ENCODE measurements around the gene LTBP4. TPM values are rescaled to one million over a fixed set of nuclear protein-coding genes. Genes with fewer than 3 reads are reported as not detected.

LTBP4 gene
- total and polyA plus RNA-seq, 2 of the 13 experiments (the other 11 are each of a cell fraction or from before 2014, with no cell fraction given) = 0.86 to 2.3 TPM

DNA sequence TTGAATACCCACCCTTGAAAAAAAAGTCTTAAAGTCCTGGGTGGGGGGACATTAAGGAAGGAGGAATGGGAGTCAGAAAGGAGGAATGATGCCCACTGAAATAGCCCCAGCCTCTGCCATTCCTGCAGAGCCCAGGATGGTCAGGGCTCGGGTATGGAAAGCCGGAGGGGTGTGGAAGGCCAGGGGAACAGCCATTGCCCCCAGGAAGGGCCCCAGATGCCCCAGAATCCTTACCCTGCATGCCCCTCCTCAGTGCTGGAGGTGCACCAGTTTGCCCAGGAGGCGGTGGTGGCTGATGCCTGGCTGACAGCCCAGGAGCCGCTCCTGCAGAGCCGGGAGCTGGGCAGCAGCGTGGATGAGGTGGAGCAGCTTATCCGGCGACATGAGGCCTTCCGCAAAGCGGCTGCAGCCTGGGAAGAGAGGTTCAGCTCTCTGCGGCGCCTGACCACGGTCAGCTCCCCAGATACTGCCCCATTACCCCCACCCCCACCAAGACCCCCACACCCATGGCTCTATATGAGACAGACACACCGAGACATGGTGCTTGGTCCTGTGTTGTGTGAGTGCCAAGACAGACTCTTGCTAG, 35.2 kb upstream of the LTBP4 start:
- BruUV-seq (replicated peaks) = no TSS peak
- no peaks in the 10 kb centered on the region for H3K79me2 ChIP-seq (ENCODE audit: insufficient read depth, low read length)
- no peaks in the 10 kb centered on the region for H3K9me3 ChIP-seq (ENCODE audit: low read length)
- 25% methylated on average over 6 of the region's 14 CpGs for WGBS (ENCODE audit: low lambda C conversion rate)
- H3K36me3 ChIP-seq (replicated peaks in 1 of 2; ENCODE audit: control insufficient read depth in 1 of 2, insufficient read depth in 2 of 2, low read length in 2 of 2) = no peaks in the 10 kb centered on the region
- FAIRE-seq (no peak), ATAC-seq (no peak), DNase-seq (ENCODE audit: low spot score) (no peak)
- no peak overlapping the region for H3K9ac ChIP-seq (ENCODE audit: insufficient read depth, low read depth, low read length)
- no peak overlapping the region for H3K27ac ChIP-seq (ENCODE audit: extremely low read length, insufficient read depth, low read length)
- in situ Hi-C loops (cut with HindIII; ENCODE audit: extremely low pct_ligation_motif_present, low pct_unique_long_range_greater_than_20kb) (no loop called here), intact Hi-C loops (cut with micrococcal nuclease; ENCODE audit: unreplicated experiment) (no loop called here)
- no peaks in the 10 kb centered on the region for H4K20me1 ChIP-seq (ENCODE audit: insufficient read depth, low read length)
- ChIA-PET POLR2A (no interaction called here), CTCF (ENCODE audit: low intra/inter-chr PET ratio, low total read pairs) (no interaction called here)
- no peak overlapping the region for H3K4me3 ChIP-seq (replicated peaks in 1 of 3; ENCODE audit: insufficient read depth in 1 of 3, low read depth in 2 of 3, low read length in 3 of 3)
- H3K4me1 ChIP-seq (ENCODE audit: insufficient read depth, low read length) = peaks cover 10% of the 10 kb centered on the region
- H3K4me2 ChIP-seq (ENCODE audit: low read depth, low read length) = no peak overlapping the region
- H2AFZ ChIP-seq (ENCODE audit: low read length) = no peak overlapping the region
- peaks cover 10 to 48% of the 10 kb centered on the region in 2 experiments for H3K27me3 ChIP-seq (ENCODE audit: control insufficient read depth in 1 of 2, insufficient read depth in 2 of 2, low read length in 2 of 2)
- TF ChIP-seq, protein P1, sequence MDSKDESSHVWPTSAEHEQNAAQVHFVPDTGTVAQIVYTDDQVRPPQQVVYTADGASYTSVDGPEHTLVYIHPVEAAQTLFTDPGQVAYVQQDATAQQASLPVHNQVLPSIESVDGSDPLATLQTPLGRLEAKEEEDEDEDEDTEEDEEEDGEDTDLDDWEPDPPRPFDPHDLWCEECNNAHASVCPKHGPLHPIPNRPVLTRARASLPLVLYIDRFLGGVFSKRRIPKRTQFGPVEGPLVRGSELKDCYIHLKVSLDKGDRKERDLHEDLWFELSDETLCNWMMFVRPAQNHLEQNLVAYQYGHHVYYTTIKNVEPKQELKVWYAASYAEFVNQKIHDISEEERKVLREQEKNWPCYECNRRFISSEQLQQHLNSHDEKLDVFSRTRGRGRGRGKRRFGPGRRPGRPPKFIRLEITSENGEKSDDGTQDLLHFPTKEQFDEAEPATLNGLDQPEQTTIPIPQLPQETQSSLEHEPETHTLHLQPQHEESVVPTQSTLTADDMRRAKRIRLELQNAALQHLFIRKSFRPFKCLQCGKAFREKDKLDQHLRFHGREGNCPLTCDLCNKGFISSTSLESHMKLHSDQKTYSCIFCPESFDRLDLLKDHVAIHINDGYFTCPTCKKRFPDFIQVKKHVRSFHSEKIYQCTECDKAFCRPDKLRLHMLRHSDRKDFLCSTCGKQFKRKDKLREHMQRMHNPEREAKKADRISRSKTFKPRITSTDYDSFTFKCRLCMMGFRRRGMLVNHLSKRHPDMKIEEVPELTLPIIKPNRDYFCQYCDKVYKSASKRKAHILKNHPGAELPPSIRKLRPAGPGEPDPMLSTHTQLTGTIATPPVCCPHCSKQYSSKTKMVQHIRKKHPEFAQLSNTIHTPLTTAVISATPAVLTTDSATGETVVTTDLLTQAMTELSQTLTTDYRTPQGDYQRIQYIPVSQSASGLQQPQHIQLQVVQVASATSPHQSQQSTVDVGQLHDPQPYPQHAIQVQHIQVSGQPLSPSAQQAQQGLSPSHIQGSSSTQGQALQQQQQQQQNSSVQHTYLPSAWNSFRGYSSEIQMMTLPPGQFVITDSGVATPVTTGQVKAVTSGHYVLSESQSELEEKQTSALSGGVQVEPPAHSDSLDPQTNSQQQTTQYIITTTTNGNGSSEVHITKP (CRISPR knock-in tag; IDR thresholded peaks at IDR 0.05; ENCODE audit: low read depth) = no peak
- TF ChIP-seq KLF6 (CRISPR knock-in tag; IDR thresholded peaks at IDR 0.05) (no peak), ZNF790 (CRISPR knock-in tag; IDR thresholded peaks at IDR 0.05; ENCODE audit: borderline replicate concordance) (no peak), PAX8 (CRISPR knock-in tag; IDR thresholded peaks at IDR 0.05; ENCODE audit: borderline replicate concordance) (no peak), HNRNPL (IDR thresholded peaks at IDR 0.05; ENCODE audit: low read depth, low read length) (no peak), MEIS2 (CRISPR knock-in tag; IDR thresholded peaks at IDR 0.05) (no peak), HHEX (CRISPR knock-in tag; IDR thresholded peaks at IDR 0.05) (no peak), ZNF17 (CRISPR knock-in tag; IDR thresholded peaks at IDR 0.05) (no peak), ZNF776 (CRISPR knock-in tag; IDR thresholded peaks at IDR 0.05) (no peak), DR1 (CRISPR knock-in tag; IDR thresholded peaks at IDR 0.05) (no peak)
- TF ChIP-seq, protein P2, sequence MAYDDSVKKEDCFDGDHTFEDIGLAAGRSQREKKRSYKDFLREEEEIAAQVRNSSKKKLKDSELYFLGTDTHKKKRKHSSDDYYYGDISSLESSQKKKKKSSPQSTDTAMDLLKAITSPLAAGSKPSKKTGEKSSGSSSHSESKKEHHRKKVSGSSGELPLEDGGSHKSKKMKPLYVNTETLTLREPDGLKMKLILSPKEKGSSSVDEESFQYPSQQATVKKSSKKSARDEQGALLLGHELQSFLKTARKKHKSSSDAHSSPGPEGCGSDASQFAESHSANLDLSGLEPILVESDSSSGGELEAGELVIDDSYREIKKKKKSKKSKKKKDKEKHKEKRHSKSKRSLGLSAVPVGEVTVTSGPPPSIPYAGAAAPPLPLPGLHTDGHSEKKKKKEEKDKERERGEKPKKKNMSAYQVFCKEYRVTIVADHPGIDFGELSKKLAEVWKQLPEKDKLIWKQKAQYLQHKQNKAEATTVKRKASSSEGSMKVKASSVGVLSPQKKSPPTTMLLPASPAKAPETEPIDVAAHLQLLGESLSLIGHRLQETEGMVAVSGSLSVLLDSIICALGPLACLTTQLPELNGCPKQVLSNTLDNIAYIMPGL (CRISPR knock-in tag; IDR thresholded peaks at IDR 0.05; ENCODE audit: borderline replicate concordance in 1 of 2, low read depth in 1 of 2) = no peak
- TF ChIP-seq, protein P3, sequence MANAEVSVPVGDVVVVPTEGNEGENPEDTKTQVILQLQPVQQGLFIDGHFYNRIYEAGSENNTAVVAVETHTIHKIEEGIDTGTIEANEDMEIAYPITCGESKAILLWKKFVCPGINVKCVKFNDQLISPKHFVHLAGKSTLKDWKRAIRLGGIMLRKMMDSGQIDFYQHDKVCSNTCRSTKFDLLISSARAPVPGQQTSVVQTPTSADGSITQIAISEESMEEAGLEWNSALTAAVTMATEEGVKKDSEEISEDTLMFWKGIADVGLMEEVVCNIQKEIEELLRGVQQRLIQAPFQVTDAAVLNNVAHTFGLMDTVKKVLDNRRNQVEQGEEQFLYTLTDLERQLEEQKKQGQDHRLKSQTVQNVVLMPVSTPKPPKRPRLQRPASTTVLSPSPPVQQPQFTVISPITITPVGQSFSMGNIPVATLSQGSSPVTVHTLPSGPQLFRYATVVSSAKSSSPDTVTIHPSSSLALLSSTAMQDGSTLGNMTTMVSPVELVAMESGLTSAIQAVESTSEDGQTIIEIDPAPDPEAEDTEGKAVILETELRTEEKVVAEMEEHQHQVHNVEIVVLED (CRISPR knock-in tag; IDR thresholded peaks at IDR 0.05; ENCODE audit: borderline replicate concordance) = no peak
- TF ChIP-seq, protein P4, sequence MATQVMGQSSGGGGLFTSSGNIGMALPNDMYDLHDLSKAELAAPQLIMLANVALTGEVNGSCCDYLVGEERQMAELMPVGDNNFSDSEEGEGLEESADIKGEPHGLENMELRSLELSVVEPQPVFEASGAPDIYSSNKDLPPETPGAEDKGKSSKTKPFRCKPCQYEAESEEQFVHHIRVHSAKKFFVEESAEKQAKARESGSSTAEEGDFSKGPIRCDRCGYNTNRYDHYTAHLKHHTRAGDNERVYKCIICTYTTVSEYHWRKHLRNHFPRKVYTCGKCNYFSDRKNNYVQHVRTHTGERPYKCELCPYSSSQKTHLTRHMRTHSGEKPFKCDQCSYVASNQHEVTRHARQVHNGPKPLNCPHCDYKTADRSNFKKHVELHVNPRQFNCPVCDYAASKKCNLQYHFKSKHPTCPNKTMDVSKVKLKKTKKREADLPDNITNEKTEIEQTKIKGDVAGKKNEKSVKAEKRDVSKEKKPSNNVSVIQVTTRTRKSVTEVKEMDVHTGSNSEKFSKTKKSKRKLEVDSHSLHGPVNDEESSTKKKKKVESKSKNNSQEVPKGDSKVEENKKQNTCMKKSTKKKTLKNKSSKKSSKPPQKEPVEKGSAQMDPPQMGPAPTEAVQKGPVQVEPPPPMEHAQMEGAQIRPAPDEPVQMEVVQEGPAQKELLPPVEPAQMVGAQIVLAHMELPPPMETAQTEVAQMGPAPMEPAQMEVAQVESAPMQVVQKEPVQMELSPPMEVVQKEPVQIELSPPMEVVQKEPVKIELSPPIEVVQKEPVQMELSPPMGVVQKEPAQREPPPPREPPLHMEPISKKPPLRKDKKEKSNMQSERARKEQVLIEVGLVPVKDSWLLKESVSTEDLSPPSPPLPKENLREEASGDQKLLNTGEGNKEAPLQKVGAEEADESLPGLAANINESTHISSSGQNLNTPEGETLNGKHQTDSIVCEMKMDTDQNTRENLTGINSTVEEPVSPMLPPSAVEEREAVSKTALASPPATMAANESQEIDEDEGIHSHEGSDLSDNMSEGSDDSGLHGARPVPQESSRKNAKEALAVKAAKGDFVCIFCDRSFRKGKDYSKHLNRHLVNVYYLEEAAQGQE (IDR thresholded peaks at IDR 0.05; ENCODE audit: borderline replicate concordance in 1 of 2, low read depth in 1 of 2, low read length in 2 of 2) = no peak

All from HepG2 (cell line).